ENCODE data around the gene MGST3.
"Not testable (repeated sequence)": the region's sequence is repeated elsewhere in the genome, so short reads cannot be mapped to it uniquely, and the experiment has no call there.

The MGST3 gene

GRCh38 chr1:165659581-165659895 is 28.5 kb downstream of the MGST3 start:
- no peak for DNase-seq

DNA sequence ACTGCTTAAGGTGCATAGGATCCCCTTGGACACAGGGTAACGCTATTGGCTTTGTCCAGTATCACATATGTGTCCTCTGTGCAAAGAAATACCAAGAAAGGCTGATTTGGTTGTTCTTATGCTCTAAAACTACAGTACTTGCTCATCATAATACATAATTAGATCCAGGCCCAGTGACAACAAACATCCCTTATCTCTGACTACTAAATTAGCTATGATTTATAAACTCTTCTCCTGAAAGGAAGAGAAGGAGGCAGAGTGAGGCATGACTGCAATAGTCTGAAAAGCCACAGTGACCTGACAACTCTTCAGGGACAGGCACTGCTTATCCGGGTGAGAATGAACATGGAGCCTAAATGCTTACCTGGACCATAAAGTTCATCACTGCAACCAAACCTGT is 30.7 kb downstream of the MGST3 start:
- no peak for DNase-seq

DNA sequence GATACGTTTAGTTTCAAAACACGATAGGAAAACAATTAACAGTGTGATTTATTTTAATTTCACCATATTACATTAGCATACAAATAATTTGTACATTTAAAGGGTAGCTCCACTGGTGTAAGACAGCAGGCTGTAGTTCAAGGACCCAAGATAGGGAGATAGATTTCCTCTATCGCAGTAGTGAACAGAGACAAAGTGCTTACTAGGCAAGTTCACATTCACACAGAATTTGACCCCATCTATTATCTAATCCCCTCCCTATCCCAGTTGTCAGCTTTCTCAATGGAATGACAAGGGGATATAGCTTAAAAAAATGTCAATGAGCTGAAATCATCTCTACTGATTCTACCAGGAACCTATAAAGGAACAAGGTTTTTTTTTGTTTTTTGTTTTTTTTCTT is 31.2 kb downstream of the MGST3 start:
- no peak for DNase-seq

GRCh38 chr1:165666152-165666825 is 35.3 kb downstream of the MGST3 start:
- no peak for DNase-seq

GRCh38 chr1:165668184-165668583 is 37.1 kb downstream of the MGST3 start:
- DNase-seq: no peak

DNA sequence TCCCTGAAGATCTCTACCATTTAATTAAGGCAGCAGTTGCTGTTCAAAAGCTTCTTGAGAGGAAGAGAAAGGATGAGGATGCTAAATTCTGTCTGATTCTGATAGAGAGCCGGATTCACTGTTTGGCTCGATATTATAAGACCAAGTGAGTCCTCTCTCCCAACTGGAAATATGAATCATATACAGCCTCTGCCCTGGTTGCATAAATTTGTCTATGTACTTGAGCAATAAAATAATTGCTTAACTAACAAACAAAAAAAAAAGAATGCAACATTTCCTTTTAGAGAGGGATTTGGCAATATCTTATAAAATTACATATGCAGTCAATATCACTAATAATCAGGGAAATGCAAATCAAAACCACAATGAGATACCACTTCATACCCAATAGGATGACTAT is 40.5 kb downstream of the MGST3 start:
- DNase-seq: no peak

GRCh38 chr1:165674599-165674998 is 43.6 kb downstream of the MGST3 start:
- no peak for DNase-seq

DNA sequence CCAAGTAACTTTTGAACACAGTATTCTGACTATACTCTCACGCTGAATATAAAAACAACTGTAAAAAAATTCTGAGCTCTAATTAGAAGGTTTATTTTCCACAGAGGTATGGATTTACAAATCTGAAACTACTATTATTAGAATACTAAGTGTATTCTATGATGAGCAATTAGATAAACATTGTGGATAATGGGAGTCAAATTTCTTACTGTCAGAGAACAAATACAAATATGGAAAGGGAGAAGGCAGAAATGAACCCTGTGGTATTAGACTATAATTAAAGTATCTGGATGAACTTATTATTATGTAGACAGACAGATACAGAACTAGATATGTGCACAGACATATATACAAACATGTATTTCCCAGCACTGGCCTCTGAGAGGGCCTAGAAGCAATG is 44.8 kb downstream of the MGST3 start:
- DNase-seq: no peak

- DNase-seq: no peak
Measured at GRCh38 chr1:165678509-165678908, 47.5 kb downstream of the MGST3 start.

DNA sequence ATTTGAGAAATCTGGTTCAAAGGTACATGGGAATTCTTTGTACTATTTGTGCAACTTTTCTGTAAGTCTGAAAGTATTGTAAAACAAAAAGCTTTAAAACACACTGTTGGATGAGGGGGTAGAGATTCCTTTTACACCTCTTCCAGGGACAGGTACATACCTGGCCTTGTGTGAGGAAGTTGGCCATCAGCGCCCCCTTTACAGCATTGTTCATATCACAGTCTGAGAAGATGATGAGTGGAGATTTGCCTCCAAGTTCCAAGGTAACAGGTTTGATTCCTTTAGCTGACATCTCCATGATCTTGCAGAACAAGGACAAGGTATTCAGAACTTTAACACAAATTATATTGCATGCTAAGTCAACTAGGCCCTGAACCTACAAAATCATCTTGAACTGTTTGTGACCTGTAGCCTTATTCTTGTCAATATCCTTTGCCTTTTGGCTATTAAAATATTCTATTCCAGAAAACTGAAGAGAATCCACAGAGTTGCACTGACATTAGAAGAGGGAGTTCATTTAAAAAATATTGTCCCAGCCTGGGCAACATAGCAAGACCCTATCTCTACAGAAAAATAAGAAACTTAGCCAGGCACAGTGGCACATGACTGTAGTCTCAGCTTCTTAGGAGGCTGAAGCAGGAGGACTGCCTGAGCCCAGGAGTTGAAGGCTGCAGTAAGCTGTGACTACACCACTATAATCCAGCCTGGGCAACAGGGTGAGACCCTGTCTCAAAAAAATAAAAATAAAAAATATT is 48.4 kb downstream of the MGST3 start:
- DNase-seq: no peak

DNA sequence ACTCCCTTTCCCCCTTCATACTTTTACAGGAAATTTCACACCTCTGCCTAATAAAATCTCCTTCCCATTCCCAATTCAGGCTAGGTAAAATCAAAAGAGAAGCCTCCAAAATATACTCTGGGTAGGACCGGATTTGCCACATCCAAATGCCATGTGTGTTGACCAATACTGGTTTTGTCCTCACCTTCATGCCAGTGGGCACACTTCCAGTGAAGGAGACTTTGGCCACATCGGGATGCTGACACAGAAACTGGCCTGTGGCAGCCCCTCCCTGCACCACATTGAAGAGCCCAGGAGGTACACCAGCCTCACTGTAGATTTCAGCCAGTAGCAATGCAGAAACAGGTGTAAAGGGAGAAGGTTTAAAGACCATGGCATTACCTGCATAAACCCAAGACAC is 49.3 kb downstream of the MGST3 start:
- no peak for DNase-seq

DNA sequence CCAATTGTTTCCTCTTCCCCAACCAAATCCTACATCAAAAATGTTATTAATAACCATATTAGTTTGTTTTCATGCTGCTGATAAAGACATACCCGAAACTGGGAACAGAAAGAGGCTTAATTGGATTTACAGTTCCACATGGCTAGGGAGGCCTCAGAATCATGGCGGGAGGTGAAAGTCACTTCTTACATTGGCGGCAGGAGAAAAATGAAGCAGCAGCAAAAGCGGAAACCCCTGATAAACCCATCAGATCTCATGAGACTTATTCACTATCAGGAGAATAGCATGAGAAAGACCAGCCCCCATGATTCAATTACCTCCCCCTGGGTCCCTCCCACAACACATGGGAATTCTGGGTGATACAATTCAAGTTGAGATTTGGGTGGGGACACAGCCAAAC is 49.7 kb downstream of the MGST3 start:
- not testable (repeated sequence) for DNase-seq

DNA sequence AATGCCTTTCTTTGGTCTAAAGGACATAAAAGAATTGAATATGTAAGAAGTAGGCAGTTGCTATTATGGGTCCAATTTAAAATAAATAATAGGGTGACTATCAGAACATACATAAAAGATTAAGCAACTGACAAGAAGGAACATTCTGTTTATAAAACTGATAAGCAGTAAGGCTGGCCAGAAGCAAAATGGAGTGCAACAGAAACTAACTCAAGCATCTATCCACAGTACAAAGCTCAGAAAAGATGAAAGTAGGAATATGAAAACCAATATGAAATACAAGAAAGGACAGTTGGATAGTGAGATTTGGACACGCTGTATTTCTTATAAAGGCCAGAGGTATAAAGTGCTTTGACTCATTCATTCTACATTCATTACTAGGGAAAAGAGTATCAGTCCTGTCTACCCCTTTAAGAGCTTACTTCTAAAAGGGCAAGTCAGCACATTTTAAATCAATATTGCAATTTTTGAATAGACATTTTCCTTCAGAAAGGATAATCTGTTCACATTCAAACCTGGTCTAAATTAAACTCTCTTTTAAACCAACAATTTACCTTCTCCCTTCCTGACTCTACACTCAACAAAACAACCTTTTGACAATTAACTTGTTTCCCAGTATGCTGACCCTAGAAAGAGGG is 52.9 kb downstream of the MGST3 start:
- no peak for DNase-seq

GRCh38 chr1:165686121-165686970 is 55.3 kb downstream of the MGST3 start:
- DNase-seq: no peak

- no peak for DNase-seq
Measured at GRCh38 chr1:165686971-165687433, 56.0 kb downstream of the MGST3 start.

GRCh38 chr1:165688046-165688445 is 57.0 kb downstream of the MGST3 start:
- DNase-seq: no peak

DNA sequence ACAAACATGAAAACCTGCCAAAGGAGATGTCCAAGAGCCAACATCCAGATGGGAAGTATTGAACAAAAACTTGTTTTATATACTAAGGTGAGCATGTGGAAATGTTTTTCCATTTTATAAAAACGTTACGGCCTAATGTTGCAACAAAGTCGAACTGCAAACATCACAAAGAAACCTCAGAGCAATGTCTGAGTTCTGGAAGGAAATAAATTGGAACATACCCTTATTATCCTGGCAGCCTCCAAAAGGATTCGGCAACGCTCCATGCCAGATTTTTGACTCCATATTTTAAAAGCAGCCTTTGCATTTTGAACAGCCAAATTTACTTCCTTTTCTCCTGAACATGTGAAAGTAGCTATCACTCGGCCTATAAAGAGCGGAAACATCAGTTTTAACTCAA is 64.0 kb downstream of the MGST3 start:
- no peak for DNase-seq

DNA sequence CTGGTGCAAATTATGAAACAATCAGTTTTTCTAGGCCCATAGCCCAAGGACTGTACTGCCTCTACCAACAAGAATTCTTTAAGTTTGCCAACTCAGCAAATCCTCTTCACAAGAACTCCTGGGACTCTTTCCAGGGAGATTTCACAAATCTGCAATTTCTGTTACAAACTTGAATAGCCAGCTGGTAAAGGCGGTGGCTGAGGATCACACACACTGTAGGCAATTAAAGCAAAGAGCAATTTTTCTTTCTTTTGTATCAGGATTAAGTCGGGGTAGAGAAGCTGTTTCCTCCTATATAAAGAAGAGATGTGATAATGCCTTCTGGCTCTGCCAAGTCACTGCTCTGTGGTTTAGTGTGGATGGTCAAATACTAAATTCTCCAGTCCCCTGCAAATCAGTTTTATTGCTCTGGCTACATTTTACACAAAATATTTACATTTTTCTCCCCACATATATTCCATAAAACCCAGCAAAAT is 65.6 kb downstream of the MGST3 start:
- DNase-seq: no peak

DNA sequence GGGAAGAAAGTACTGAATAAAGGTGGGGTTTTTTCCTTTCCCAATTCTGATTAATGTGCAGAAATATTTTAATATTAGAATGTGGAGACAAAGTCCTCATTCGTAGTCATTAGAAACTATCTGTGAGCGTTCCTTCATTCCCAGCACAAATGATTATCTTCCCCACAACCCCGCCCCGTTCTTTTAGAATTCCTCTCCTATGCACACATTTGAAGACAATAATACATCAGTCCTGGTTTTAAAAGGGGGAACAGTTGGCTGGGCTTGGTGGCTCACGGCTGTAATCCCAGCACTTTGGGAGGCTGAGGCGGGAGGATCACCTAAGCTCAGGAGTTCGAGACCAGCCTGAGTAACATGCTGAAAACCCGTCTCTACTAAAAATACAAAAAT is 66.5 kb downstream of the MGST3 start:
- DNase-seq: peak; percentile 13

GRCh38 chr1:165697881-165698760 is 67.1 kb downstream of the MGST3 start, which contains the start of gene ALDH9A1:
ALDH9A1 (minus strand) TSS chr1:165698562; CDS start chr1:165698558, 4 bp downstream.
- peak; percentile 88 for DNase-seq

DNA sequence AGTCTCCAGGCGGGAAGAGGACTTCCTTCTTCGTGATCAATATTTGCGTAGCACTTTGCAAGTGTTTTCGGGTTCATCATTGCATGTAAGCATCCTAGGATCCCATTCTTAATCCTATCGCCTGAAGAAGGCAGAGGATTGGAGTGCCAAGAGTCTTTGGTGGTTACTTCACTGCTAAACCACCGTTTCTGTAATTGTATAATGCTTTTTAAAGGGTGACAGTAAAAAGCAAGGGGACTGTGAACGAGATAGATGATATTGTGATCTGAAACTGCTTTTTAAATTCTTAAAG is 67.7 kb downstream of the MGST3 start:
- DNase-seq: no peak

GRCh38 chr1:165699577-165699976 is 68.5 kb downstream of the MGST3 start:
- no peak for DNase-seq
